HCT116 (cell line): Measurements from ENCODE around the gene LRP1. TPM values are rescaled to one million over a fixed set of nuclear protein-coding genes. Genes with fewer than 3 reads are reported as not detected.

ENCODE experiments used
- ATAC-seq: fragments of 200-7000 bp; cut with Tn5 transposase; 2 replicates; pipeline ENCODE4 v1.9.1; 2020; ENCODE audit warnings: mild to moderate bottlenecking, moderate library complexity
- BruUV-seq: library from RNA; stranded (reverse); fragments of 400-500 nt; replicated peaks from 2 replicates; lab custom pipeline; 2021; lab: Mats Ljungman, UMichigan
- CTCF ChIA-PET: fragments of 300-600 bp; sonication (Branson Sonifier 250); formaldehyde crosslinking; loops from one replicate; lab custom pipeline; 2021; ENCODE audit warnings: antibody characterized with exemption; lab: Charles Lee
- POLR2A ChIA-PET: fragments of 300-600, 350-600 bp; sonication (Branson Sonifier 250); formaldehyde crosslinking; loops from one replicate; lab custom pipeline; 2021; ENCODE audit warnings: antibody characterized with exemption; lab: Charles Lee
- RAD21 ChIA-PET, 2 experiments: fragments of 300-600 bp; sonication (Branson Sonifier 250); formaldehyde crosslinking; loops; one replicate each; lab custom pipeline; 2023; ENCODE audit warnings: low total read pairs in 2 of 2; ENCODE audit not compliant: uncharacterized antibody in 2 of 2, unreplicated experiment in 2 of 2, low non-redundant PET in 1 of 2; lab: Charles Lee
- DNase-seq: peaks from one replicate; pipeline ENCODE4 v3.0.0-alpha.2; 2010; ENCODE audit warnings: low read depth, low spot score
- H2AFZ ChIP-seq: fragments of 200-600 bp; shearing (Covaris generic), sonication (generic); 2 replicates; pipeline ENCODE4 v1.6.1; 2017; ENCODE audit warnings: low read depth, mixed run types, mixed read lengths, antibody characterized with exemption, low read length; ENCODE audit not compliant: poor library complexity, severe bottlenecking
- H3K27ac ChIP-seq: 2 replicates; pipeline ENCODE4 v1.5.1; 2012; ENCODE audit warnings: low read depth, low read length
- H3K27me3 ChIP-seq: fragments of 200-600 bp; sonication (generic); 2 replicates; pipeline ENCODE4 v1.6.1; 2016; ENCODE audit warnings: mixed run types, low read length, mixed read lengths; ENCODE audit not compliant: insufficient read depth
- H3K36me3 ChIP-seq, 2 experiments: fragments of 200-500 bp in 1 of 2; fragments of 200-600 bp in 1 of 2; sonication (Bioruptor generic) in 1 of 2; sonication (generic) in 1 of 2; 2 replicates each; pipeline versions ENCODE4 v1.5.1 to v1.6.1; 2014 to 2016; ENCODE audit warnings: low read length in 2 of 2, inconsistent platforms in 1 of 2, mixed read lengths in 1 of 2, mixed run types in 1 of 2; ENCODE audit not compliant: insufficient read depth in 2 of 2, control insufficient read depth in 1 of 2
- H3K4me1 ChIP-seq, 2 experiments: fragments of 200-600 bp in 1 of 2; sonication (generic) in 1 of 2; 2 replicates each; pipeline versions ENCODE4 v1.5.1 to v1.6.1; 2012 to 2017; ENCODE audit warnings: low read length in 2 of 2, inconsistent platforms in 1 of 2, mild to moderate bottlenecking in 1 of 2, mixed read lengths in 1 of 2, mixed run types in 1 of 2, moderate library complexity in 1 of 2; ENCODE audit not compliant: insufficient read depth in 2 of 2, control insufficient read depth in 1 of 2
- H3K4me2 ChIP-seq: fragments of 200-600 bp; sonication (generic); 2 replicates; pipeline ENCODE4 v1.6.1; 2017; ENCODE audit warnings: mixed run types, low read length, mixed read lengths
- H3K4me3 ChIP-seq, 2 experiments: fragments of 200-600 bp in 1 of 2; sonication (generic) in 1 of 2; replicated peaks in 1 of 2; 2 replicates each; pipeline ENCODE4 v1.5.1; 2011 to 2016; ENCODE audit warnings: low read length in 2 of 2, control low read depth in 1 of 2, low read depth in 1 of 2, mild to moderate bottlenecking in 1 of 2, mixed read lengths in 1 of 2, mixed run types in 1 of 2
- H3K79me2 ChIP-seq: fragments of 200-600 bp; sonication (generic); 2 replicates; pipeline ENCODE4 v1.6.1; 2017; ENCODE audit warnings: mild to moderate bottlenecking, mixed run types, low read length, moderate library complexity, mixed read lengths; ENCODE audit not compliant: insufficient read depth
- H3K9ac ChIP-seq: fragments of 200-600 bp; sonication (generic); 2 replicates; pipeline ENCODE4 v1.6.1; 2016; ENCODE audit warnings: low read length, mixed read lengths
- H3K9me2 ChIP-seq: fragments of 200-600 bp; sonication (generic), shearing (Covaris generic); 2 replicates; pipeline ENCODE4 v1.6.1; 2017; ENCODE audit warnings: mixed run types, mild to moderate bottlenecking, moderate library complexity; ENCODE audit not compliant: insufficient read depth
- H3K9me3 ChIP-seq, 2 experiments: fragments of 200-500 bp in 1 of 2; fragments of 200-600 bp in 1 of 2; sonication (Bioruptor generic) in 1 of 2; sonication (generic) in 1 of 2; 2 replicates each; pipeline ENCODE4 v1.6.1; 2014 to 2017; ENCODE audit warnings: low read length in 2 of 2, mixed read lengths in 2 of 2, inconsistent platforms in 1 of 2, low read depth in 1 of 2, mild to moderate bottlenecking in 1 of 2, mixed run types in 1 of 2, moderate library complexity in 1 of 2; ENCODE audit not compliant: control insufficient read depth in 1 of 2, insufficient read depth in 1 of 2
- H4K20me1 ChIP-seq: fragments of 200-600 bp; sonication (generic), shearing (Covaris generic); 2 replicates; pipeline ENCODE4 v1.6.1; 2017; ENCODE audit warnings: mixed run types, mild to moderate bottlenecking, moderate library complexity; ENCODE audit not compliant: insufficient read depth
- ATF3 ChIP-seq: IDR thresholded peaks from 2 replicates; pipeline ENCODE4 v1.6.1; 2012
- CBX3 ChIP-seq: IDR thresholded peaks from 2 replicates; pipeline ENCODE4 v1.6.1; 2012; ENCODE audit warnings: low read depth
- CEBPB ChIP-seq: IDR thresholded peaks from 2 replicates; pipeline ENCODE4 v1.6.1; 2012; ENCODE audit warnings: low read depth
- CTCF ChIP-seq, 3 experiments: fragments of 200-600 bp in 1 of 3; sonication (generic) in 1 of 3; IDR thresholded peaks in 2 of 3; conservative IDR thresholded peaks in 1 of 3; 2 replicates each; pipeline ENCODE4 v1.5.1; 2012 to 2017; ENCODE audit warnings: low read depth in 2 of 3, low read length in 2 of 3, antibody characterized with exemption in 1 of 3, borderline replicate concordance in 1 of 3, control low read depth in 1 of 3, mild to moderate bottlenecking in 1 of 3, mixed read lengths in 1 of 3, mixed run types in 1 of 3, moderate library complexity in 1 of 3; ENCODE audit not compliant: insufficient read depth in 1 of 3
- EGR1 ChIP-seq: IDR thresholded peaks from 2 replicates; pipeline ENCODE4 v1.6.1; 2012; ENCODE audit warnings: low read depth
- EZH2 ChIP-seq: fragments of 200-600 bp; sonication (generic); IDR thresholded peaks from 2 replicates; pipeline ENCODE4 v1.6.1; 2017; ENCODE audit warnings: antibody characterized with exemption, mixed run types
- FOSL1 ChIP-seq: IDR thresholded peaks from 2 replicates; pipeline ENCODE4 v1.6.1; 2012; ENCODE audit warnings: low read depth
- JUND ChIP-seq: IDR thresholded peaks from 2 replicates; pipeline ENCODE4 v1.6.1; 2012
- MAX ChIP-seq: IDR thresholded peaks from 2 replicates; pipeline ENCODE4 v1.6.1; 2012
- POLR2AphosphoS5 ChIP-seq: IDR thresholded peaks from 2 replicates; pipeline ENCODE4 v1.6.1; 2011; ENCODE audit warnings: mild to moderate bottlenecking, low read depth, low read length, moderate library complexity
- RAD21 ChIP-seq: IDR thresholded peaks from 2 replicates; pipeline ENCODE4 v1.6.1; 2012; ENCODE audit warnings: low read depth, mild to moderate bottlenecking
- SIN3A ChIP-seq: IDR thresholded peaks from 2 replicates; pipeline ENCODE4 v1.6.1; 2012; ENCODE audit warnings: low read depth
- SP1 ChIP-seq: IDR thresholded peaks from 2 replicates; pipeline ENCODE4 v1.6.1; 2012; ENCODE audit warnings: low read depth
- TCF7L2 ChIP-seq: IDR thresholded peaks from 2 replicates; pipeline ENCODE4 v1.7.0; 2011; ENCODE audit warnings: borderline replicate concordance, inconsistent platforms; ENCODE audit not compliant: insufficient read depth, insufficient read length; ENCODE audit errors: extremely low read depth
- YY1 ChIP-seq: IDR thresholded peaks from 2 replicates; pipeline ENCODE4 v1.6.1; 2011; ENCODE audit warnings: low read length, low read depth, moderate library complexity, mild to moderate bottlenecking; ENCODE audit not compliant: insufficient replicate concordance; ENCODE audit errors: extremely low read depth
- ZNF274 ChIP-seq: fragments of 200-500 bp; sonication (Bioruptor generic); IDR thresholded peaks from 2 replicates; pipeline ENCODE4 v1.6.1; 2014; ENCODE audit warnings: mild to moderate bottlenecking, low read depth, low read length, inconsistent platforms
- intact Hi-C: fragments of 100-400 bp; cut with micrococcal nuclease; formaldehyde crosslinking; loops from 2 replicates; pipeline ENCODE4 v1.10.0; 2022
- total RNA-seq: library from RNA; stranded (reverse); gene quantifications from one replicate; pipeline ENCODE4 v1.2.1, GENCODE V29; 2021; ENCODE audit not compliant: unreplicated experiment

The LRP1 gene
- total RNA-seq, 1 experiment from 2014 or later = 12.0 TPM

- peaks cover 21 to 35% of the 10 kb centered on the region in 2 experiments; a peak in 3 of 4 replicates for H3K36me3 ChIP-seq
- no peaks in the 10 kb centered on the region for H3K9me3 ChIP-seq
- H3K4me3 ChIP-seq = 0 out of 4 replicates have a peak overlapping the region, but pooled peaks have one; percentile 1 to 21
- H4K20me1 ChIP-seq = no peaks in the 10 kb centered on the region
- H3K9me2 ChIP-seq = no peaks in the 10 kb centered on the region
- POLR2A ChIA-PET = interaction anchor here (0.6 to 7.8 kb wide), 6 partner anchors 11 to 25 kb away, joined by 3 to 32 read pairs (median 5); partner anchors contain the start of genes NEMP1 and STAT6
- ATAC-seq = peak; percentile 0; the same call in 1 of the 2 replicates
- H3K27ac ChIP-seq = peak overlapping the region; percentile 83
- H3K9ac ChIP-seq = peak overlapping the region; percentile 49
- H2AFZ ChIP-seq = no peak overlapping the region
- BruUV-seq = no TSS peak
- peaks cover 33% of the 10 kb centered on the region for H3K79me2 ChIP-seq
- RAD21 ChIA-PET = interaction anchor here (1.1 to 2.0 kb wide), 2 partner anchors 17 to 25 kb away, joined by 4 to 8 read pairs (median 4); no protein-coding TSS in a partner anchor
- H3K4me1 ChIP-seq = peaks cover 45 to 69% of the 10 kb centered on the region in 2 experiments
- no peaks in the 10 kb centered on the region for H3K27me3 ChIP-seq
- TF ChIP-seq POLR2AphosphoS5 (peak; percentile 49), FOSL1 (no peak)
- peak overlapping the region; percentile 60 for H3K4me2 ChIP-seq
- no peak for DNase-seq
- CTCF ChIA-PET = interaction anchor here (0.6 to 3.8 kb wide), 6 partner anchors 9 to 33 kb away, joined by 3 to 32 read pairs (median 5); partner anchors contain the start of genes LRP1 and STAT6
- intact Hi-C loops = no loop called here
Measured at GRCh38 chr12:57094208-57095160, 33.8 kb upstream of the LRP1 start.

- ATAC-seq (no peak), DNase-seq (no peak)
- Histone ChIP-seq H3K79me2 (peaks cover 25% of the 10 kb centered on the region), H3K27me3 (no peaks in the 10 kb centered on the region), H3K4me3 (no peak overlapping the region), H3K9me2 (no peaks in the 10 kb centered on the region), H3K9me3 (no peaks in the 10 kb centered on the region), H3K4me2 (no peak overlapping the region), H4K20me1 (no peaks in the 10 kb centered on the region), H3K9ac (no peak overlapping the region), H3K4me1 (peaks cover 43 to 64% of the 10 kb centered on the region in 2 experiments), H3K36me3 (peaks cover 21 to 35% of the 10 kb centered on the region in 2 experiments; a peak in 3 of 4 replicates), H2AFZ (no peak overlapping the region), H3K27ac (peak overlapping the region; percentile 83)
- RAD21 ChIA-PET = no interaction called here
- CTCF ChIA-PET = interaction anchor here (0.6 to 3.8 kb wide), 2 partner anchors 15 to 16 kb away, joined by 3 to 32 read pairs; partner anchors contain the start of gene STAT6
- intact Hi-C loops = no loop called here
- POLR2A ChIA-PET = interaction anchor here (3.5 to 7.8 kb wide), 2 partner anchors 16 kb away, joined by 17 to 32 read pairs; partner anchors contain the start of genes NEMP1 and STAT6
- no TSS peak for BruUV-seq
- TF ChIP-seq FOSL1 = no peak
- TF ChIP-seq EGR1 = no peak
- TF ChIP-seq YY1 = no peak
- no peak for TF ChIP-seq TCF7L2
- TF ChIP-seq JUND = no peak
- no peak for TF ChIP-seq RAD21
- no peak for TF ChIP-seq CBX3
- no peak for TF ChIP-seq CTCF (IDR thresholded peaks at IDR 0.05 in 2 of 3, conservative IDR thresholded peaks at IDR 0.05 in 1 of 3; ENCODE audit: borderline replicate concordance in 1 of 3, insufficient read depth in 1 of 3, low read depth in 2 of 3, low read length in 2 of 3)
- TF ChIP-seq SIN3A = no peak
- TF ChIP-seq ATF3 = no peak
- TF ChIP-seq MAX = no peak
- TF ChIP-seq SP1 = no peak
- no peak for TF ChIP-seq POLR2AphosphoS5
- TF ChIP-seq ZNF274 = no peak
- TF ChIP-seq CEBPB = no peak
- TF ChIP-seq EZH2 = no peak
Measured at GRCh38 chr12:57095440-57095839, 32.8 kb upstream of the LRP1 start.
